ENCODE results near the gene DGKI.

Gene DGKI

GRCh38 chr7:137527634-137528033, 319.1 kb downstream of the DGKI start:
- H3K36me3 ChIP-seq = no peaks in the 10 kb centered on the region
- no peak for TF ChIP-seq CTCF (IDR thresholded peaks at IDR 0.05)
- no peak overlapping the region for H3K27ac ChIP-seq
- no peaks in the 10 kb centered on the region for H3K27me3 ChIP-seq
- H3K4me1 ChIP-seq (ENCODE audit: control insufficient read depth in 1 of 2, insufficient read depth in 1 of 2, low read depth in 1 of 2, low read length in 1 of 2) = no peaks in the 10 kb centered on the region
- no peak overlapping the region for H3K4me3 ChIP-seq (ENCODE audit: low read depth in 1 of 2, low read length in 1 of 2)
- H3K9me3 ChIP-seq = no peaks in the 10 kb centered on the region

DNA sequence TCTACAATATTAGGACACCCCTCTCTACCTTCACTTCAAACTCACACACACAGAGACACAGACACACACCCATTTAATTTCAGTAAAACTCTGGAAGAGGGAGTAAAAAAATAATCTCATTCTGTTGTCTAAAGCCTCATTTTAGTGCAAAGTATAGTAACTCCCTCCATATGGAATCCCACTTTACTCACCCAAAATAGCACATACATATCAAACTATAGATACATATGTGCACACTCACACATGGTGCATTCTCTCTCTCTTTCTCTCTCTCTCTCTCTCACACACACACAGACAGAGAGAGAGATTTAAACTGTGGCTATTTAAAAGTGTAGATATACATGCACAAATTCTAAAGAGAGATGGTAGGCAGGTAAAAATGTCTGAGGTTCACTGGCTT, 323.6 kb downstream of the DGKI start:
- no peak for TF ChIP-seq CTCF (IDR thresholded peaks at IDR 0.05)
- Histone ChIP-seq H3K4me3 (ENCODE audit: low read depth in 1 of 2, low read length in 1 of 2) (no peak overlapping the region), H3K9me3 (no peaks in the 10 kb centered on the region), H3K4me1 (ENCODE audit: control insufficient read depth in 1 of 2, insufficient read depth in 1 of 2, low read depth in 1 of 2, low read length in 1 of 2) (no peaks in the 10 kb centered on the region), H3K27ac (no peak overlapping the region), H3K27me3 (no peaks in the 10 kb centered on the region), H3K36me3 (no peaks in the 10 kb centered on the region)

- no peak for TF ChIP-seq CTCF (IDR thresholded peaks at IDR 0.05)
- H3K4me1 ChIP-seq (ENCODE audit: control insufficient read depth in 1 of 2, insufficient read depth in 1 of 2, low read depth in 1 of 2, low read length in 1 of 2) = no peaks in the 10 kb centered on the region
- H3K27ac ChIP-seq = no peak overlapping the region
- H3K4me3 ChIP-seq (ENCODE audit: low read depth in 1 of 2, low read length in 1 of 2) = no peak overlapping the region
- no peaks in the 10 kb centered on the region for H3K27me3 ChIP-seq
- H3K36me3 ChIP-seq = no peaks in the 10 kb centered on the region
- H3K9me3 ChIP-seq = no peaks in the 10 kb centered on the region
These were observed 325.3 kb downstream of the DGKI start for GRCh38 chr7:137521451-137521850.

GRCh38 chr7:137519947-137520346, 326.8 kb downstream of the DGKI start:
- no peak for TF ChIP-seq CTCF (IDR thresholded peaks at IDR 0.05)
- no peaks in the 10 kb centered on the region for H3K9me3 ChIP-seq
- H3K36me3 ChIP-seq = no peaks in the 10 kb centered on the region
- no peak overlapping the region for H3K27ac ChIP-seq
- no peak overlapping the region for H3K4me3 ChIP-seq (ENCODE audit: low read depth in 1 of 2, low read length in 1 of 2)
- H3K4me1 ChIP-seq (ENCODE audit: control insufficient read depth in 1 of 2, insufficient read depth in 1 of 2, low read depth in 1 of 2, low read length in 1 of 2) = no peaks in the 10 kb centered on the region
- no peaks in the 10 kb centered on the region for H3K27me3 ChIP-seq

DNA sequence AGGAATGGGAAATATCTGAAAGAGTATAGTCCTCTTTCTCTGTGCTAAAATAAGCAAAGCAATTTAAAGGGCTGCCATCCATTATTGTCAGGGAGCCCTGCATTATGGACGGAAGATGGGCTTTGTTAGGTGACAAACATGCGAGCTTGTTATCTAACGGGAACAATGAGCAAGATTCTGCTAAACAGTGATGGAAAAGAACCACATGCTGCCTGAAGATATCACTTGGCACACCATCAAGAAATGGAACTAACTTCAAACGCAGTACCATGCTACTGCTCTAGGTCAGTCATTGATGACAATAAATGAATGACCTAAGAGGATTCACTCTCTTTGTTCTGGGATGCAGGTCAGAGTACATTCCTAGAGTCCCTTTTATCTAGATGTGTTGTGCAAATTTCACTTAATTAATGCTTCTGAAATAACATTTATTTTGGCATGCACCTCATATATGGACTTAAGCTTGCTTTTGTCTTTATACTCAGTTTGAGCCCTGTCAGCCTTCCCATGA, 327.5 kb downstream of the DGKI start:
- TF ChIP-seq CTCF (IDR thresholded peaks at IDR 0.05) = no peak
- H3K27ac ChIP-seq = no peak overlapping the region
- H3K9me3 ChIP-seq = no peaks in the 10 kb centered on the region
- no peaks in the 10 kb centered on the region for H3K4me1 ChIP-seq (ENCODE audit: control insufficient read depth in 1 of 2, insufficient read depth in 1 of 2, low read depth in 1 of 2, low read length in 1 of 2)
- no peaks in the 10 kb centered on the region for H3K27me3 ChIP-seq
- H3K36me3 ChIP-seq = no peaks in the 10 kb centered on the region
- no peak overlapping the region for H3K4me3 ChIP-seq (ENCODE audit: low read depth in 1 of 2, low read length in 1 of 2)

- no peak overlapping the region for H3K27ac ChIP-seq
- no peaks in the 10 kb centered on the region for H3K27me3 ChIP-seq
- no peak for TF ChIP-seq CTCF (IDR thresholded peaks at IDR 0.05)
- no peaks in the 10 kb centered on the region for H3K36me3 ChIP-seq
- H3K4me3 ChIP-seq (ENCODE audit: low read depth in 1 of 2, low read length in 1 of 2) = no peak overlapping the region
- no peaks in the 10 kb centered on the region for H3K4me1 ChIP-seq (ENCODE audit: control insufficient read depth in 1 of 2, insufficient read depth in 1 of 2, low read depth in 1 of 2, low read length in 1 of 2)
- no peaks in the 10 kb centered on the region for H3K9me3 ChIP-seq
These were observed 333.7 kb downstream of the DGKI start for GRCh38 chr7:137513091-137513490.
